HG03521 (cell line): ENCODE results near the gene HES5.

Experiments used
- ATAC-seq: cut with Tn5 transposase; IDR thresholded peaks from one replicate; pipeline ENCODE4 v1.9.1; 2021; ENCODE audit warnings: mild to moderate bottlenecking, moderate library complexity; ENCODE audit not compliant: unreplicated experiment

Gene HES5

DNA sequence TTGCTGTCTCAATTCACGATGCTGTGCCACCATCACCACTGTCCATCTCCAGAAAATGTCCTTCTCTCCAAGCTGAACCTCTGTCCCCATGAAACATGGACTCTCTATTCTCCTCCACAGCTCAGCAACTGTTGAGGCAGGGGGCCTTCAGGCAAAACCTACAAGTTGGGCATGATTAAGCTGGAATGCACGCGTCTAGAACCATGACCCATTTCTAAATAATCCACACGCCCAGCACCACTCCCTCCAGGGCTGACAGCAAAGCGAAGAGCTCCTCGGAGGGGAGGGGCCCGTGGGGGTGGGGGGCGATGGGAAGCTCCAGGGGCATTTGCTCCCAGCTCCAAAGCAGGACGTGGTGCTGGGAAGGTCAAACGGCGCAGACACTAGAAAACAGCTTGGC lies 3.3 kb upstream of the HES5 start:
- ATAC-seq, result no peak

- ATAC-seq, result no peak
Observed at GRCh38 chr1:2532485-2533160, 2.6 kb upstream of the HES5 start.

DNA sequence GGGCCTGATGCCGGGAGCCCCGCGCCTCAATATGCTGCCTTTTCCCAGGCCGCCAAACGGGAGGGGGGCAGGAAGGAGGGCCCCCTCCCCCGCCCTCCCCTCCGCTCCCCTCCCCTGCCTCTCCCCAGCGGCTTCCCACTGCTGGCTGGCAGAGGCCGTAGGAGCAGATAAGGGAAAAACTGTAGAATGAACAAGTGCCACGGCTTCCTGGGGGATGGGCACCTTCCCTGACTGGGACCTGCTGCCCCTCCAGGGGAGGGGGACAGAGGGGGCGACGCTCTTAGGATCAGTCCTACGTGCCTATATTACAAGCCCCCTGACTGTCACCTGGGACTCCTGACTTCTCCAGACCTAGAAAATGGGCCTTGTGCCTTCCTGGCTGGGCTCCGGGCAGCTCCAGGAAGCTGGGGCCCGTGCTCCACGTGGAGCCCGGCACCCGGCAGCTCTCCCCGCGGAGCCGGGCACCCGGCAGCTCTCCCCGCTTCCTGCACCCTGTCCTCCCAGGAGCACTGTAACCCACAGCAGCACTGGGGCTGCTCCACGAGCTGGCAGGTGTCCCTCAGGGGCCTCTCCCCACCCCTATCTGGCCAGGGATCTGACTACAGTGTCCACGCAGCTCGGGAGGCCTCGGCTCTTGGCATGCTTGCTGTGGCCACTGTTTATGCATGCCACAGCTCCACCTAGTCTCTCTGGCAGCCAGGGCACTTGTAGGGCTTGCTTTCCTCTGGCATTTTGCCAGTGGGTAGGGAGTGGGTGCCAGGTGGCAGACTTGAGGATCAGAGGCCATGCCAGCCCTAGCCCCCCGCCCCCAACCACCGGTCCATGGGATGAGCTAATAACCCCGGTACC lies 674 bp upstream of the HES5 start:
- no peak for ATAC-seq

- ATAC-seq, result no peak
Observed at GRCh38 chr1:2528966-2529783, 888 bp downstream of the HES5 start.

DNA sequence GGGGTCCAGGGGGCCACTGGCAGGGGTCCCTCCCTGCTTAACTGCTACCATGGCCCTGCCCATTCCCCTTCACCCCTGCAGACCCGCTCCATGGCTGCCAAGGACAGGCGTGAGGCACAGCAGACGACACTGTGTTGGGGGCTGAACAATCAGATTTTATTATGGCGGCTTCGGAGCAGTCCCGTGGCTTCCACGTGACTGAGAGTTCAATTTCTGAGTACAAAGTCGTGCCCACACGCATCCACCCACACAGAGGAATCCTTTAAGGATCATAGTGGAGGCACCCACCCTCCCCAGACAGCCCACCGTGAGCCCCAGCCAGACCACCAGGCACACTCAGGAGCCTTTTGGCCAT lies 1.5 kb downstream of the HES5 start:
- no peak for ATAC-seq

DNA sequence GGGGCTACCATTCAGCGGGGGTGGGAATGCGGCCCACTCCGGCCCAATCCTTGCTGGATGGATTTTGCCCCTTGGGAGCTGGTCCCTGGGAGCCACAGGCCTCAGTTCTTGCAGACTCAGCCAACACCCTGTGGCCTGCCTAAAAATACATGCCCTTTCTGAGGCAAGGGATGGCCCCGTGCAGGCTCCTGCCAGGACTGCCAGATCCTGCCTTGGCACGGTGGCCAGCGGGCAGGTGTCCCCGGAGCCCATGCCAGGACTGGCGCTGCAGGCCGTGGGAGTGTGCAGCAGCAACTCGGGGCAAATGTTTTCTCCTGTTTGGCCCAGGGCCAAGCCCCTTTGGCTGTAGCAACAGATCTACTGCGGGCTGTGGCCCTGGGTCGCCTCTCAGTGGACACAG lies 2.0 kb downstream of the HES5 start:
- no peak for ATAC-seq

- ATAC-seq, result no peak
Observed at GRCh38 chr1:2527556-2527860, 2.6 kb downstream of the HES5 start.

DNA sequence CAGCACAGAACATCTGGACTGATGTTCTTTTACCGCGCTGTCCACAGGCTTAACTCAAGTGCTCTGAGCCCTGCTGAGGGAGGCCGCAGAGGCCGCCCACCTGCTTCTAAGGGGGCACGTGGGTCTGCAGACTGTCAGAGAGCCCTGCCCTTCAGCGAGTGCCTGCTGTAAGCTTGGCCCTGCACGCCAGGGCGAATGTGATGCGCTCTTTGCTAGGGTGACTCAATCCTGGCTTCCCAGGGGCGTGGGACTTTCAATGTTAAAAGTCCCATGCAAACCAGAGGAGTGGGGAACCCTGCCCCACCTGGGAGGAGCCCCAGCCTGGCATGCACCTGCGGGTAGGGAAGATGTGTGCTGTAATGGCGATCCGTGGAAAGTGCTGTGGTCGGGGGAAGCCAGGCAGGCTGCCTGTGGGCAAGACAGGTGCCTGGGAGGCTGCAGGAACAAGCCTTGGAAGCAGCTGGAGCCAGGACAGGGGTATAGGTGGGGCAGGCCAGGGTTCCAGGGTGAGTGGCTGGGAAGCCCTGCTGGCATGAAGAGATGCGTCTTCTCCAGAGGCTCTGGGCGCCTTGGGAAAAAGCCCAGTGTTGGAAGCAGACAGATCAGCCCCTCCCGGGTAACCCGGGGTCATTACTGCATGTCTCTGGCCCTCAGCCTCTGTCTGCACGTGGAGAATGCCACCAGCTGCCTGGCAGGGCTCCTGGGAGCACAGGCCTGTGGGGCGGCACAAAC lies 3.1 kb downstream of the HES5 start:
- ATAC-seq, result peak; percentile 13

DNA sequence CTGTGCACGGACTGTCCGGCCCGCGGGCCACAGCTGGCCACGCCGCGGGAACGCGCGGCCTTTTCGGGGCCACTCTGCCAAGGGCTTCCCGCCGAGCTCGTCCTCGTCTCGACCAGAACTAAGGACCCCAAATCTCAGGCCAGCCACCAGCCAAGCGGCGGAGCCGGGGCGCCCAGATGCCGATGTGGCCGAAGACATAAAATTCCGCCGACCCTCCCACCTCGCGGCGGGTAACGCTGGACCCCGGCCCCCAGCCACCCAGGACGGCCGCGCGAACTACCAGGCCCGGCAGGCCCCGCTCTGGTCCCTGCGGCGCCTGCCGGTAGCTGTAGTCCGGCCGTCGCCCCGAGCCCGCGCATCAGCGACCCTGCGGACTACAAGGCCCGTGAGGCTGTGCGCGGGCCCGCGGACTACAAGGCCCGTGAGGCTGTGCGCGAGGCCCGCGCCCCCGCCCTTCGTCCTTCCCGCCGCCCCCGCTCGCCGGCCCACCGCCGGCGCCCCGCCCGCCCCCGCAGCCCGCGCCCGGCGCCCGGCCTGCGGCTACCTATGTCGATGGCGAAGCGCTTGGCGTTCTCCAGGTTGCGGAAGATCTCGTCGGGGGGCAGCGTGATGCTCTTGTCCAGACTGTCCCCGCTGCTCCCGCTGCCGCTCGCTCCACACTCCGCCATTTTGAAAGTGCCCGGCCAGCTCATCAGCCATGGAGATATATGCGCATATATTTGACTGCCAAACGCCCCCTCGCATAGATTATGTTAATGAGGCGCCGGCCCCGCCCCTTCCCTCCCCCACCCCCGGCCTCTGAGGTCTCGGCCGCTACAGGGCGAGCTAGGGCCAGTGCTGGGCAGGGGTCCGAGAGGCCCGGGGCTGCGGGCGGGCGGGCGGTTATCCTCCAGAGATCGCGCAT lies 3.9 kb downstream of the HES5 start, which contains the start of gene PANK4:
Gene PANK4, minus strand, starts transcription at position 677 of the 904 bp plus-strand sequence. Its CDS starts 9 bp downstream, at position 668.
- peak; percentile 87 for ATAC-seq

DNA sequence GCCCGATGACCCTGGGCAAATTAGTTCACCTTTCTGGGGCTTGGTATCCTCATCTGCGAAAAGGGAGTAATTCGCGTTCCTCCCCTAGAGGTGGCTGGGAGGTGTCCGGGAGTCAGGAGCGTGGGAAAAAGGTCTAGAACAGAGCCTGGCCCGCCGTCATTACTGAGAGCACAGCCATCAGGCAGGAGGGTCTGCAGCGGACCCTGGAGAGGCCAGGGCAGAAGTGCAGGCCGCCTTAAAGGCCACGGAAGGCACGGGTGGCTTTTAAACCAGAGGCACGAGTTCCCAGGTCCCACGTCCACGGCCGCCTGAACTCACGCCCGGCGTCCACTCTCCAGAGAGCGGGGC lies 4.5 kb downstream of the HES5 start:
- ATAC-seq, result no peak

- ATAC-seq, result no peak
Observed at GRCh38 chr1:2523891-2524609, 6.0 kb downstream of the HES5 start.

DNA sequence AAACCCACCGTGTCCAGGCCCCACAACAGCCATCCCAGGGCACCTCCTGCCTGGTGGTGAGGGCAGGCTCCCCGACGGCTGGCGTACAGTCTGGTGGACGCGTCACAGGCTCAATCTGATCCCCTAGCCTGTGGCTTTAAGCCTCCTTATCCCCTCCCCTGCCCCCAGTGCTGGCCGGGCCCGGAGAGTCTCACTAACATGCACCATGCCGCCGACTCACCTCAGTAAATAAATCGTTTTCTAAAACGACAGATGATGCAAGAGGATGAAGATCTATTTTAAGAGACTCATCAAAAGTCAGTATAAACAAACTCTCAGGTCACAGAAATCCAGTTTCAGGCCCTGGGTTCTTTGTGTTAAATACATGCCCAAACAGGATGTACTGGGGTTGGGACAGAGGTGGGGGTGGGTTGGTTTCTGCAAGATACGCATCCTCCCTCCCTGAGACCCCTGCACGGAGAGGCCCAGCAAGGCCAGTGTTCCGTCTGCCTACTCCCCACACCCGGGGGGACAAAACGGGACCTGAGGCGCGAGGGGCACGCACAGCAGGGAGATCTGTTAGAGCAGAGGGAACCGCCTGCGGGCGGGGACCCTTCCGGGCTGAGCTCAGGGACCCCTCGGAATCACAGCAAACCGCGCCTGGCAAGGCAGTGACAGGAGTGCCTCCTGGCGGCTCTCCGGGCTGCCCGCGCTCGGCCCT lies 6.7 kb downstream of the HES5 start:
- no peak for ATAC-seq

DNA sequence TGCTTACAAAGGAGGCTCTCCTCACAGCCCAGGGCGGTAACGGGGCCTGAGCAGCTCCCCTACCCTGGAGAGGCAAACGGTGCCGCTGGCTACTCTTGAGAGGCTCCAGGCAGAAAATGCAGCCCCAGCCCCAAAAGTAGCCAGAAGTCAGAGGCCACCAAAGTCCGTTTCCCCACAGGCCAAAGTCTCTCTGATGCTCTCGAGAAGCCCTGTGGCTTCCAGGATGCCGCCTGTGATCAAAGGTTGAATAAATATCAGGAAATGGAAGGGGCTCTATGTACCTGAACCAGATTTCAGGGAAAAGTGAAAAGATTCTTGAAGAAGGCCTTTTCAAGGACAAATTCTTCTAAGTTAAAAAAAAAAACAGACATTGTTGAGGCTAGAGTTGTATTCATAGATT lies 7.8 kb downstream of the HES5 start:
- ATAC-seq, result no peak

DNA sequence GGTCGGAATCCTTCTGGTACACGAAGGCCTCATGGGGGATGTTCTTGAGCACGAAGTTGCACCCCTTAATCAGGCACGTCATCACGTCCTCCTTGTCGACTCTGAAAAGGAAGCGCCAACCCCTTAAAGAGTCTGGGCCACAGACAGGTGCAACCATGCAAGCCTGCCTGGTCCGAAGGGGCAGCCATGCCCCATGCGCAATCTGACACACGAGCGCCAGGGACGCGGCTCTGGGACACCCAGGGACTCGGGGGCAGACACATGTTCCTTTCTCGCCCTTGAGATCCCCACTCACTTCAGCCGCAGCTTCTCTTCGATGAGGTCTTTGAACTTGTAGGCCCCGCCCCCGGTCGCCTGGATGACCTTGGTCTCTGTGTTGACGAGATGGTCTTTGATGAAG lies 9.3 kb downstream of the HES5 start:
- ATAC-seq, result no peak

- no peak for ATAC-seq
Observed at GRCh38 chr1:2520206-2520605, 9.9 kb downstream of the HES5 start.

DNA sequence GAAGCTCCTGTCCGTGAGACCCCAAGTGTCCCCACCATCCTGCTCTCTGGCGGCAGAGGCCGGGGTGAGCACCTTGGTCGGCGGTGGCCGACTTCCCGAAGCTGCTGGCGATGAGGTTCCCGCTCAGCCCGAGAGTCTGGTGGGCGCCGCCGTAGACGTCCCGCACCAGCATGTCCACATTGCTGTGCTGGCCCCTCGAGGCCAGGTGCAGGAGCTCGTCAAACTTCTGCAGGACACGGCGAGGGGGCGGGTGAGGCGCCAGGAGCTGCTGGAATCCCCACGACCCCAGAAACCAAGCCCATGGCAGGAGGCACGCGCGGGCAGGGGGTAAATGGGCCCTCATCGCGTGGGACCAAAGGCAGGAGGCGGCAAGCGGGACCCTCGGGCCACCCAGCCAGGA lies 10.3 kb downstream of the HES5 start:
- no peak for ATAC-seq

DNA sequence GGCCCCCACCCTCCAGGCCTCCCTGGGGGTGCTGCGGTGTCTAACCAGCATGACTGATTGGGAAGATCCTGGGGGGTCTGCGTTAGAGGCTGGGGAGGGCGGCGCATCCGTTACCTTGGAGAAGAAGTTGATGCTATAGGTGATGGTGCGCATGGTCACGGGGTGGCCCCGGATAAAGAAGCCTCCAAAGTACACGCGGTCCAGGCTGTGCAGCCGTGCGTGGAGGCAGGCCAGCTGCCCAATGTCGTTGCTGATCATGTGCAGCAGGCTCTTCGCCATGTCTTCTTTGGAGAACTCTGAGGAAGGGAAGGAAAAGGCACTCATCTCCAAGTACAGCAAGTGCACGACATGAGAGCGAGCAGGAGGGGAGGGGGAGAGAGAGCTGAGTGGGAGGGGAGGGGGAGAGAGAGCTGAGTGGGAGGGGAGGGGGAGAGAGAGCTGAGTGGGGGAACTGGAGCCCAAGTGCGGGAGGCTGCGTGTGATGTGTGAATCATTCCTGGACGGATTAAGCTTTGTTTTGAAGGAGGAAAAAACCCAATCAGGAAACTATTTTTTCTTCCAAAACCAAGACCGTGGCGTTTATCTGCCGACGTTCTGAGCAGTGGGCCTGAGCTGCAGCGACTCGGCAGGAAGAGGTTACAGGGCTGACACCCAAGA lies 10.9 kb downstream of the HES5 start:
- no peak for ATAC-seq

DNA sequence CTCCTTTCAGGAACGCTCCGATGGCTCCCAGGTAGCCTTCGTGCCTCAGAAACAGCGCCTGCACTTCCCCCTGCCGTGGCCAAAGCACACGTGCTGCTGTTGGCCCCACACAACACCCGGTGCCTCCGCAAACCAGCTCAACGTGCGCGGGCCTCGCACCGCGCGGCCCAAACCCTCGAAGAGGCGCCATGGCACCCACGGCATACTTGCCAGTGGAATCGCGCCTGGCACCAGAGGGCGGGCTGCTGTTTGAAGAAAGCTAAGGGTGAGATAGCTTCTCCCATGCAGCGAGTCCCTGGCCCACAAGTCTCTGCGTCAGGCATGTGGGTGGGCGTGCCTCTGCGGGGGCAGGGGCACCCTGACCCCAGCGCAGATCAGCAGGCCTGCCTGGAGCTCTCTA lies 11.5 kb downstream of the HES5 start:
- ATAC-seq, result no peak
